Endothelial cell of umbilical vein (primary cell): ENCODE data around the gene SEC61G. TPM values are rescaled to one million over a fixed set of nuclear protein-coding genes. Genes with fewer than 3 reads are reported as not detected.

ENCODE experiments used
- BruUV-seq: library from RNA; stranded (reverse); fragments of 400-500 nt; replicated peaks from 2 replicates; lab custom pipeline; 2021; lab: Mats Ljungman, UMichigan
- CTCF ChIA-PET: fragments of 300-600, 350-600 bp; sonication (Branson Sonifier 250); formaldehyde crosslinking; loops from one replicate; lab custom pipeline; 2021; ENCODE audit warnings: antibody characterized with exemption, inconsistent platforms; lab: Charles Lee
- POLR2A ChIA-PET: fragments of 300-600, 350-600 bp; sonication (Branson Sonifier 250); formaldehyde crosslinking; loops from one replicate; lab custom pipeline; 2021; ENCODE audit warnings: antibody characterized with exemption, inconsistent platforms; lab: Charles Lee
- DNase-seq: peaks from one replicate; pipeline ENCODE4 v3.0.0-alpha.2; 2011; ENCODE audit warnings: low read depth, low spot score
- FAIRE-seq: peaks from 2 replicates; lab custom pipeline; 2011; peaks lifted over from hg19 to GRCh38; lab: Jason Lieb, UNC
- H2AFZ ChIP-seq: 2 replicates; pipeline ENCODE4 v1.6.0; 2012; ENCODE audit warnings: low read depth, low read length, control low read depth, inconsistent platforms
- H3K27ac ChIP-seq: 2 replicates; pipeline ENCODE4 v1.5.1; 2011; ENCODE audit warnings: low read depth, mild to moderate bottlenecking, control low read depth, low read length, moderate library complexity; ENCODE audit not compliant: insufficient read depth
- H3K27me3 ChIP-seq, 2 experiments: 2 replicates each; pipeline versions ENCODE4 v1.6.0 to v1.6.1; 2011; ENCODE audit warnings: low read length in 2 of 2, mixed read lengths in 1 of 2; ENCODE audit not compliant: control insufficient read depth in 2 of 2, insufficient read depth in 2 of 2
- H3K36me3 ChIP-seq, 2 experiments: 2 replicates in 1 of 2; 3 replicates in 1 of 2; pipeline ENCODE4 v1.5.1; 2011; ENCODE audit warnings: low read length in 2 of 2, mild to moderate bottlenecking in 1 of 2, moderate library complexity in 1 of 2; ENCODE audit not compliant: control insufficient read depth in 2 of 2, insufficient read depth in 2 of 2; ENCODE audit errors: extremely low read depth in 1 of 2
- H3K4me1 ChIP-seq: 3 replicates; pipeline ENCODE4 v1.5.1; 2011; ENCODE audit warnings: mild to moderate bottlenecking, low read length; ENCODE audit not compliant: control insufficient read depth, insufficient read depth; ENCODE audit errors: extremely low read depth
- H3K4me2 ChIP-seq: 2 replicates; pipeline ENCODE4 v1.6.1; 2011; ENCODE audit warnings: low read length, control low read depth, mixed read lengths; ENCODE audit not compliant: insufficient read depth
- H3K4me3 ChIP-seq, 3 experiments: fragments of 200-600 bp in 1 of 3; sonication (generic), shearing (Covaris generic) in 1 of 3; replicated peaks in 1 of 3; 2 replicates each; pipeline ENCODE4 v1.5.1; 2011 to 2016; ENCODE audit warnings: control low read depth in 3 of 3, low read length in 3 of 3, mild to moderate bottlenecking in 2 of 3, inconsistent platforms in 1 of 3, low read depth in 1 of 3, moderate library complexity in 1 of 3; ENCODE audit not compliant: insufficient read depth in 1 of 3
- H3K79me2 ChIP-seq: 2 replicates; pipeline ENCODE4 v1.6.0; 2012; ENCODE audit warnings: low read length, inconsistent platforms; ENCODE audit not compliant: control insufficient read depth, insufficient read depth
- H3K9ac ChIP-seq: replicated peaks from 2 replicates; pipeline ENCODE3; 2011; ENCODE audit warnings: low read length, control low read depth; ENCODE audit not compliant: insufficient read depth; ENCODE audit errors: extremely low read depth
- H3K9me1 ChIP-seq: replicated peaks from 3 replicates; pipeline ENCODE4 v1.6.0; 2011; ENCODE audit warnings: mild to moderate bottlenecking, low read length; ENCODE audit not compliant: control insufficient read depth, insufficient read depth; ENCODE audit errors: extremely low read depth
- H3K9me3 ChIP-seq: replicated peaks from 2 replicates; pipeline ENCODE4 v1.5.1; 2012; ENCODE audit warnings: low read length, inconsistent platforms; ENCODE audit not compliant: control insufficient read depth, insufficient read depth
- H4K20me1 ChIP-seq: replicated peaks from 2 replicates; pipeline ENCODE3; 2011; ENCODE audit warnings: mild to moderate bottlenecking, low read length; ENCODE audit not compliant: control insufficient read depth, insufficient read depth; ENCODE audit errors: extremely low read depth
- CTCF ChIP-seq, 2 donors: IDR thresholded peaks; 1 replicate in 1 of 2; 2 replicates in 1 of 2; pipeline ENCODE4 v1.5.1; 2011; ENCODE audit warnings: low read length in 2 of 2, mild to moderate bottlenecking in 2 of 2, moderate library complexity in 2 of 2, control low read depth in 1 of 2, inconsistent platforms in 1 of 2, low read depth in 1 of 2; ENCODE audit not compliant: insufficient read depth in 1 of 2; ENCODE audit errors: extremely low read depth in 1 of 2
- EZH2 ChIP-seq: IDR thresholded peaks from 2 replicates; pipeline ENCODE4 v1.6.1; 2012; ENCODE audit warnings: borderline replicate concordance, low read depth, mild to moderate bottlenecking, moderate library complexity, low read length, inconsistent platforms; ENCODE audit not compliant: severe bottlenecking
- FOS ChIP-seq: IDR thresholded peaks from 2 replicates; pipeline ENCODE4 v1.6.1; 2011; ENCODE audit warnings: mild to moderate bottlenecking, low read length, moderate library complexity, borderline replicate concordance; ENCODE audit not compliant: insufficient read depth
- GATA2 ChIP-seq: IDR thresholded peaks from 2 replicates; pipeline ENCODE4 v1.7.0; 2011; ENCODE audit warnings: low read depth, mild to moderate bottlenecking, moderate library complexity, mixed read lengths, low read length; ENCODE audit not compliant: insufficient read length, insufficient read depth
- JUN ChIP-seq: IDR thresholded peaks from 2 replicates; pipeline ENCODE4 v1.6.1; 2011; ENCODE audit warnings: borderline replicate concordance, low read depth; ENCODE audit not compliant: insufficient read length, insufficient read depth
- MAX ChIP-seq: IDR thresholded peaks from 2 replicates; pipeline ENCODE4 v1.6.1; 2011; ENCODE audit not compliant: insufficient read depth, insufficient read length
- MYC ChIP-seq: IDR thresholded peaks from one replicate; pipeline ENCODE4 v1.6.1; 2011; ENCODE audit warnings: mild to moderate bottlenecking, low read depth, low read length
- POLR2A ChIP-seq: IDR thresholded peaks from 2 replicates; pipeline ENCODE4 v1.6.1; 2012; ENCODE audit warnings: low read depth, mild to moderate bottlenecking, control low read depth, low read length
- POLR2AphosphoS5 ChIP-seq: IDR thresholded peaks from 2 replicates; pipeline ENCODE4 v1.6.1; 2012; ENCODE audit warnings: low read depth, mild to moderate bottlenecking, control low read depth, low read length, moderate library complexity; ENCODE audit not compliant: insufficient read depth
- dilution Hi-C: fragments of 300-500 bp; cut with MboI; formaldehyde crosslinking; loops from one replicate; pipeline ENCODE4 v1.15.0; 2019; ENCODE audit warnings: low sequenced_read_pairs; ENCODE audit not compliant: extremely low pct_ligation_motif_present
- intact Hi-C: fragments of 100-400 bp; cut with micrococcal nuclease; formaldehyde crosslinking; loops from one replicate; pipeline ENCODE4 v1.10.0; 2022
- polyA plus RNA-seq, 4 experiments: library from polyadenylated mRNA; depleted of rRNA in 3 of 4; stranded (reverse) in 3 of 4; unstranded in 1 of 4; fragments of >200 nt; gene quantifications; 2 replicates each; pipeline versions ENCODE4 v1.2.1 to v1.2.3, GENCODE V29; 2011 to 2012; ENCODE audit warnings: missing spikeins in 1 of 4
- total RNA-seq: library from RNA; stranded (reverse); gene quantifications from 2 replicates; pipeline ENCODE4 v1.2.3, GENCODE V29; 2021

The SEC61G gene
- total and polyA plus RNA-seq, 2 donors (not counting 3 experiments of a cell fraction or from before 2014, with no cell fraction given) = 201 to 401 TPM

GRCh38 chr7:54783952-54784351, 24.9 kb upstream of the SEC61G start:
- TF ChIP-seq MYC = no peak
- TF ChIP-seq MAX = no peak
- no peak for TF ChIP-seq CTCF (IDR thresholded peaks at IDR 0.05; ENCODE audit: extremely low read depth in 1 of 2, insufficient read depth in 1 of 2, low read depth in 1 of 2, low read length in 2 of 2)
- TF ChIP-seq JUN = no peak
- no peak for TF ChIP-seq POLR2A
- no peak for TF ChIP-seq FOS
- TF ChIP-seq POLR2AphosphoS5 = no peak
- no peak for TF ChIP-seq EZH2
- TF ChIP-seq GATA2 = no peak
- BruUV-seq = no TSS peak
- CTCF ChIA-PET = interaction anchor here (1.9 to 19.4 kb wide), 2 partner anchors 466 to 470 kb away, joined by 4 to 385 read pairs; no protein-coding TSS in a partner anchor

More at GRCh38 chr7:54783952-54784351, 24.9 kb upstream of the SEC61G start:
- intact Hi-C loops = loop anchor here (10.0 kb wide), 1 partner anchor 231 kb away; the partner anchor contains the start of gene EGFR
- Histone ChIP-seq H3K9me3 (no peaks in the 10 kb centered on the region), H4K20me1 (no peaks in the 10 kb centered on the region), H3K9ac (no peak overlapping the region), H3K4me3 (no peak overlapping the region), H3K79me2 (no peaks in the 10 kb centered on the region), H3K27me3 (peaks cover 0 to 10% of the 10 kb centered on the region in 2 experiments), H3K27ac (no peak overlapping the region), H3K4me2 (no peak overlapping the region), H3K9me1 (no peaks in the 10 kb centered on the region), H2AFZ (no peak overlapping the region), H3K4me1 (no peaks in the 10 kb centered on the region), H3K36me3 (no peaks in the 10 kb centered on the region)
- POLR2A ChIA-PET = no interaction called here
- dilution Hi-C loops = no loop called here
- no peak for FAIRE-seq
- no peak for DNase-seq
